Stimulated activated CD8-positive, alpha-beta memory T cell treated with anti-CD3 and anti-CD28 coated beads, Interleukin-12 subunit alpha, Interleukin-12 subunit beta, amount 100 ng/mL, for 24 hours (primary cell): ENCODE data around the gene PRR13.
"Not testable (repeated sequence)": the region's sequence is repeated elsewhere in the genome, so short reads cannot be mapped to it uniquely, and the experiment has no call there.

ENCODE experiments used
- DNase-seq: peaks from one replicate; pipeline ENCODE4 v3.0.0-alpha.2; 2020; ENCODE audit errors: extremely low read depth

Gene PRR13

GRCh38 chr12:53468282-53468681, 26.7 kb downstream of the PRR13 start:
- DNase-seq = no peak

DNA sequence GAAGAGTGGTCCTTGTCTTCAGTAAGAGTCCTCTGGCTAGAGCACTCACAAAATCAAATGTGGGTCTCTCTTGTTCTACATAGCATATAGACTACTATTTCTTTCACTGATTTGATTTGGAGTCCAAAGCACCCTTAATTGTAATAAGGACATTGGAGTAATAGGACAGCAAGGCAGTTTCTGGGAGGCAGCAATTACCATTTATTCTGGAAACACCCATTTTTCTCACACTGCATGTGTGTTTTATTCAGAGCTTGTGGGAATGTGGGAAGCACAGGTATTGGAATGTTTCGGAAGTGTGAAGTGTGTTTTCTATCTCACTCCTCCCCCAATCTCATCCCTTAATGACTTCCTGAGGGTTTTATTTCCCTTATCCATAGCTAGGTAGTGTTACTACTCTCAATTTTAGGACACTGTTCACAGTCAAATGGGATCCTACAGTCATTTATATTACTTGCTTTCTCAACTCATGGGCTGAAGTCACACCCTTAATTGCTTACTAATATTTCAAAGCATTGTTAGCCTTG, 30.6 kb downstream of the PRR13 start:
- no peak for DNase-seq

DNA sequence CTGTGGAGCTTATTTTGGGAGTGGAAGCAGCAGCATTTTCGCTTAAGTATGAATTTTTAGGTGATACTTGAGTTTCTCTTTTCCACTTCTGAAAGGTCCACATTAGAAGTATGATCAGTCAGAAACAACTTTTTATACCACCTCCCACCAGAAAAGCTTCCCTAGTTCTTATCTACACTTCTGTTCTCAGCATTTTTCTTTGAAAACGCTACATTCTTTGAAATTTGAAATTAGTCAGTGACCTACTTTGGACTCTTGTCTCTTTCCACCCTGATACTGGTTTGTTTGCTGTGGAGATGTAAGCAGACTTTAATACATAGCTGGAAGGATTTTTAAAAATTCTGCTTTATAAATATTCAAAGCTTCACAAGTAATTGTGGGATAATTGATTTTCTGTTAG, 32.5 kb downstream of the PRR13 start:
- DNase-seq = no peak

DNA sequence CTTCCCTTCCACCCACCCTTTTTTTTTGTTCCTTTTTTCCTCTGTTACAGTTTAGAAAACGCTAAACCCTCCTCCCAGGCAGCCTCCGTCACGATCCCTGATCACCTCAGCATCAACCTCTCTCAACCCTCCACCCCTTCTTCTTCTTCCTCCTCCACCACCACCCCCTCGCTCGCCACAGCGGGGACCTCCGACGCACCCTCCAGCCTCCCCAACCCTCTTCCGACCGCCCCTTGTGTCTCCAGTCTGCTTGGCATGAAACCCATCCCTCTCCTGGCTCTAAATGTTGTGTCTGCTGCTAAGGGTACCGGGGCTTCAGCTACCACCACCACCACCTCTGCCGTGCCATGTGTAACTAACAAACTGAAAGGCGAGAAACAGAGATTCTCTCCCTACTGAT, 33.3 kb downstream of the PRR13 start:
- DNase-seq = no peak

- no peak for DNase-seq
Observed at GRCh38 chr12:53476769-53477209, 35.3 kb downstream of the PRR13 start.

DNA sequence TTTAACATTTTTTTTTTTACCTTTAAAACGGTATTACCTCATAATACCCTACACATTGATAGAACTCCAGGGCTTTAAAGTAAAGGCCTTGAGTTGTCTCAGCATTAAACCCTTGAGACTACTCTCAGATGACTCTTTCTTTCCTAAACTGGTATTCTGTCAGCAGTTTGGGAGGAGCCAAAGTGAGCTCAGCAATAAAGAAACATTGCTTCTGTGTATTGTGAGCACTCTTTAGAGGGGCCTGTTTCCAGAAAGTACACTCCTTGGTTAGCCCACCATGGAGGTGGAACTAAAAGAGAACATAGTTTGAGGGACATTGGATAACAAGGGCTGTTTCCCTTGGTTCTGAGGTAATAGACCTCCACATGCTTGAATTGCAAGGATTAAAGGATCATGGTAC, 37.3 kb downstream of the PRR13 start:
- DNase-seq = no peak

- DNase-seq = no peak
Observed at GRCh38 chr12:53479331-53479730, 37.8 kb downstream of the PRR13 start.

DNA sequence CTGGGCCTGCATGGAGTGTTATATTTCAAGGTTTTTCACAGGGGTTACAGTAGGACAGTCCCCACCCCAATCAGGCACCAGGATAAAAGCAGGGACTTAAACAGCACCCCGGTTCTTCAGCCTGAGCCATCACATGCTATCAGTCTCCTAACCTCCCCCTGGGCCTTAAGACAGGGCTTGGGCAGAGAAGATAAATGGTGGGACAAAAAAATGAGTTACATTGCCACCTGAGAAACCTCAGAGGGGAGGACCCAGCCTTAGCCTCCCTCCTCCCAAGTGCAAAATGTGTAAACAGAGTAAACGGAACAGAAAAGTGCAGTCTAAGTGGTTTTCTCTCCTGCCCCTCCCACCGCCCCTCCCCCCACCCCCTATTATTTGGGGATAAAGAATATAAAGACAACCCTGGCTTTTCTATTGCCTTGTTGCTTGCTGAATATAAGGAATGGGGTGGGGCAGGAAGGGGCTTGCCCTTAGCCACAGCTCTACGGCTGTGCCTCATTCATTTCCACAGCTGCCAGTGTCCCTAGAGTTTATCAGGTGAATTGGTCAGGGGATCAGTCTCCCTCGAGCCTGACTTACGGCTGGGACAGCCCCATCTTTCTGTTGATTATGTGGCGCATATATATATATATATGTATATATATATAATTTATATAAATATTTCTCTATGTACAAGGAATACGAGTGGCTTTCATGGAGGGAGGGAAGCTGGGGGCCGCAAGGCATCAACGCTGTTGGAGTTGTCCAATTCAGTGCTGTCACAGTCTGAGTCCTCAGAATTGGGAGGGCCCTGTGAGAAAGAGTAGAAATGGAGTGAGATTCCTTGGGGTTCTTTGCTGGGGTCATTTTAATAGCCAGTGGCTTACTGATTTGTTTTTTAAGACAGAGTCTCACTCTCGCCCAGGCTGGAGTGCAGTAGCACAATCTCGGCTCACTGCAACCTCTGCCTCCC, 39.2 kb downstream of the PRR13 start:
- no peak for DNase-seq

GRCh38 chr12:53481458-53481857, 39.9 kb downstream of the PRR13 start:
- DNase-seq = not testable (repeated sequence)

GRCh38 chr12:53481939-53482586, 40.5 kb downstream of the PRR13 start:
- no peak for DNase-seq

DNA sequence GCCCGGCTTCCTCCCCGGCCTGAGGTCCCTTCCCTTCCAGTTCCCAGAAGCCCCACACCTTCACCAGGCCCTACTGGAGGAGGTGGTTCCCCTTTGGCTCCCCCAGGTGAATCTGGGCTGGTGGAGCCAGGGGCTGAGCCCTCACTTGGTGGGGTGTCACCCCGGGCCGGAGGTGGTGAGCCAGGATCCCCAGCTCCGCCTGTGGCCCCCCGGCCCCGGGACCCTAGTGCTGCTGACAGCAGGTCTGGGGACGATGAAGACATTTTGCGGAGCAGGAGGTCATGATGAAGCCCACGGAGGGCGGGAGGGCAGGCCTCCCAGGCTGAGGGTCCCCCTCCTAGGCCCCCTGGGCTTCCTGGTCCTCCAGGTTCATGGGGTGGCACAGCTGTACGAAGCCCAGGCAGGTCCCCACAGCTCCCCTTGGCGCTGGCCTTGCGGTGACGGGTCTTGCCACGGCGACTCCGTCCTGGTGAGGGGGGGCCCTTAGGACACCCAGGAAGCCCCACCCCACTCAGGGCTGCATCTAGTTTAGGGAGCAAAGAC, 41.2 kb downstream of the PRR13 start:
- no peak for DNase-seq

DNA sequence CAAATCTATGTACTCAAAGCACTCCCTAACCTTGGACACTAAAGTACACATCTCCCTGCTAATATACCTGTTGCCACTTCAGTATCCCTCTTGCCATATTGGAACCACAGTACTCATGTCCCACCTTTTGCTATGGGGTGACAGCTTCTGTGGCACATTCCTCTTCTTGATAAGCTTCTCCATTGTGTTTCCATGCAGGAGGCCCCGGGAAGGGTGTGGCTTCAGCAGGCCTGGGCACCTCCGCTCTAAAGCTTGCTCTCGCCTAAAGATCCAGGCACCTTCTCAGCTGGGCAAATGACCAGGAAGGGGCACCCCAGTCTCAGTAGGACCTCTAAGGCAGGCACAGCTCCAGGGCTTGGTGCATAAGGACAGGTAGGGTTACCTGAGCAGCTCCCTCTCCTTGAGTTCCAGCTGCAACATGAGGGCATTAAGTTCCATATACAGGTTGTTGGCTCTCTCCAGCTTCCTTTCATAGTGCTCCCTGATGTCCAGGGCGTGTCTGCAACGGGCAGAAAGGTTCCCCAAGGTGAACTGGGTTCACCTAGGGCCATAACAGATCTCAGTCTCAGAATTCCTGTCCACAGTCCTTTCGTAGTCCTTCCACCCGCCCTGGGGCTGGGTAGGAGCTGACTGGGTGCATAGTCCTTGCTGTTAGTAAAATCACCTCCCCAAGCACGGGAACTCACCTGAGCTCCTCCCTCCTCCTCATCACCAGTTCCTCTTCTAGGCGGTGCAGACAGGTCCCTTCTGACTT, 41.9 kb downstream of the PRR13 start:
- DNase-seq = no peak

GRCh38 chr12:53483979-53484377, 42.4 kb downstream of the PRR13 start:
- DNase-seq = no peak

DNA sequence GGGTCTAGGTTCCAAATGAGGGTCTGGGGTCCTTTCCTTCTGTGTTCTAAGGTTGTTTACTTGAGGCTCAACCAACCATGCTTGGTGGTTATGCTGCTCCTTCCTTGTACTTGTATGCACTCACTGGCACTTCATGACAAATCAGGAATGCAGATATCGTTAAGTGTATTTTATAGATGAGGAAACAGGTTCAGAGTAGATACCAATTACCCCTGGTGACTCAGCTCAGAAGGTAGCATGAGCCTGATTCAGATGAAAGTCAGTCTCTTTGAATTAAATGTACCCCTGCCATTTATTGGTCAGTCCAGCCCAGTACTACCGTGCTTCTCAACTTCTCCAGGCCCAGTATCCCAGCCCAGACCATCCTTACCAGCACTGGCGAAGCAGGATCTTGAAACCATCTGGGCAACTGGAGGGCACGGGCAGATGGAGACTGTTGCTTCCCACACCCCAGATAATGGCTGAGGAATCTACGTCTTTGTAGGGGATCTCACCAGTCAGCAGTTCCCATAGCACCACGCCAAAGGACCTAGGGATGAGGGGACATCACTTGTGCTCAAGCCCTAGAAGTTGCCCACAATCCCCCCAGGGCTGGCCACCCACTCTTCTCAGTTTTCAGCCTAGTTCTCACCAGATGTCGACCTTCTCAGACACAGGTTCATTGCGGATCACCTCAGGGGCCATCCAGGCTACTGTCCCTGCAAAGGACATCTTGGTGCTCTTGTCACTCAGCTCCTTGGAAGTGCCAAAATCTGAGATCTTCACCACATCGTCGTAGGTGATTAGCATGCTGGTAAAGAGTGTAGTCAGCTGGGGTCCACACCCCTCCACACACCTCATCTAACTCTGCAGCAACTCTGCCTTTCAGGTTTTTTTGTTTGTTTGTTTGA, 43.4 kb downstream of the PRR13 start:
- DNase-seq = no peak

- DNase-seq = no peak
Observed at GRCh38 chr12:53485955-53486735, 44.6 kb downstream of the PRR13 start.

DNA sequence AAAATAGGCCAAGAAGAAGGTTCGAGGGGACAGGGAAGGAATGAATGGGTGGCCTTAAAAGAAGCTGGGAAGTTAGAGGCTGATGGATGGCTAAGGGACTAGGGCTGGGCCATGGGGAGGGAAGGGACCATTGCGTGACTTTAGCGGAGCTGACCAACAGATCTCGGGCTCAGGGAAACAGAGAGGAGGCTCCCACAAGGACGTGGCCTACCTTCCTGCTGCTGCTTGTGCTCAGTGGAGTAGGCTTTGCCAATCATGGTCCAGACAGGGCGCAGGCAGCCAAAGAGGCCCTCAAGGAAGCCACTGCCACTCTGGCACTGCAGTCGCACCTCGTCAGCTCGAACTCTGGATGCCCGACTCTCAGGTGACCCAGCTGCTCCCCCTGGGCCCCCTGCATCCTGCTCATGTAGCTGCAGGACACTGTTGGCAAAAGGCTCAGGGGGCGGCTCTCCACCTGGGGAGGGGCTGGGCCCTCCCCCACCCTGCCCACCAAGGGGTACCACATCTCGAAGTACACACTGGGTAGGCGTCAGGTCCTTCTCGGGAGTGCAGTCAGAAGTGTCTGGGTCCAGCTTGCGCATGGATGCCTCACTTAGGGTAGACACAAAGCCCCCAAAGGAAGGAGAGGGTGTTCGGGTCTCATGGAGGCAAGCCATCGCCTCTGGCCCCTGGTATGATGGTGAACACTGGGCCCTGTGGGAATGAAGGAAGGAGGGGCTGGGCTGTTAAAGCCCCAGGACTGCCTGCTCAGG, 45.4 kb downstream of the PRR13 start:
- no peak for DNase-seq

DNA sequence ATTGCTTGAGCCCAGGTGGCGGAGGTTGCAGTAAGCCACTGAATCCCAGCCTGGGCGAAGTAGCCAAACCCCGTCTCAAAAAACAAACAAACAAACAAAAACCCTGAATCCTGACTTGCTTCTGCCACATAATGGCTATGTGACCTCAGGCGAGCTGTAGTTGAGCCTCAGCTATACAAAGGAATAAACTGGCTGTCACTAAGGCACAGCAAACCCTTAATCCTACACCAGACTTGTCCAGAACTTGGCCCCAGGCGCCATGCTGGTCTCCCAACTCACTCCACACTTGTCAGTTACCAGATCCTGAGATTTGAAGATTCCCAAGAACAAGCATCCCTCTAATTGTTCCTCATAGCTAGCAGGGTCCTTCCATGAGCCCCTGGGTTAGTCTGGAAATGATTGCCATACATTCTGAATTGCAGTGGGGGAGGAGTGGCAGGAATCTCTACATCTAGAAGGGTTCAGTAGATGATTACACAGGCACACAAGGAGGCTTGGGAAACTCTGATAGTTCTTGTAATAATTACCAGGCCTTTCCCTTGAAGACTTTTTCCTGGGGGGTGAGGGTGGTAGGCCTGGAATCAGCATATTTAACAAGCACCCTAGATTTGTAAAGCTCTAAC, 47.8 kb downstream of the PRR13 start:
- no peak for DNase-seq

DNA sequence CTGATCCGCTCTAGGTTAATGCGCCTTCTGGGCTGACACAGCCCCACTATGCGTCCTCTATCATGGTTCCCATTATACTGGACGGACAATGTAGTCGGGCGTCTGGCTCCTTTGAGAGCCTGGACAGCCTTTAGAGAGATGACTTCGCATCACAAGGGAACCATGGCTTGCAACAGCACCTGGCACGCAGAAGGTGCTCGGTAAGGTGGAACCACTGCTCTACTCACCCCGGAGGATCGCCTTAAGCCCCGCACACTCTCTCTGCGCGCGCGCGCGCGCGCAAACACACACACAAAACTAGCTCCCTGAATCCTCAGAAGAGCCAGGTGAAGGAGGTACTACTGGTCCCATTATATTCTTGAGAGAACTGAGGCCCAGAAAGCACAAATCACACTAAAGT, 50.7 kb downstream of the PRR13 start:
- DNase-seq = no peak
